ENCODE data around the gene CREB5. TPM values are rescaled to one million over a fixed set of nuclear protein-coding genes. Genes with fewer than 3 reads are reported as not detected.

Gene CREB5
- total and polyA plus RNA-seq, 4 experiments from 2014 or later = not detected

GRCh38 chr7:28762651-28763050, 350.3 kb downstream of the CREB5 start:
- Mint-ChIP-seq H3K27me3 (no peaks in the 10 kb centered on the region), H3K4me1 (no peaks in the 10 kb centered on the region), H3K36me3 (no peaks in the 10 kb centered on the region), H3K9me3 (peaks cover 0 to 2% (median 0%) of the 10 kb centered on the region in 8 donors), H3K27ac (no peak overlapping the region), H3K4me3 (no peak overlapping the region)
- no peak overlapping the region for H3K27ac ChIP-seq (ENCODE audit: low read depth, low read length)
- no peaks in the 10 kb centered on the region for H3K36me3 ChIP-seq (ENCODE audit: insufficient read depth, low read length)
- ChIA-PET POLR2A (ENCODE audit: partially characterized antibody) (no interaction called here), CTCF (ENCODE audit: partially characterized antibody) (no interaction called here)
- H3K27me3 ChIP-seq (ENCODE audit: insufficient read depth, low read length) = no peaks in the 10 kb centered on the region
- H3K9me3 ChIP-seq (ENCODE audit: control insufficient read depth in 1 of 2, low read length in 2 of 2) = no peaks in the 10 kb centered on the region
- no peak for DNase-seq
- no peak overlapping the region for H3K4me3 ChIP-seq (ENCODE audit: low read length in 2 of 2)
- H3K4me1 ChIP-seq (ENCODE audit: insufficient read depth, low read length) = no peaks in the 10 kb centered on the region
- intact Hi-C loops (cut with micrococcal nuclease) = no loop called here

GRCh38 chr7:28766359-28766758, 354.0 kb downstream of the CREB5 start:
- intact Hi-C loops (cut with micrococcal nuclease) = no loop called here
- Mint-ChIP-seq H3K4me3 (no peak overlapping the region), H3K27ac (no peak overlapping the region), H3K9me3 (peaks cover 0 to 5% (median 0%) of the 10 kb centered on the region in 8 donors), H3K27me3 (peaks cover 0 to 2% of the 10 kb centered on the region in 2 donors), H3K4me1 (no peaks in the 10 kb centered on the region), H3K36me3 (no peaks in the 10 kb centered on the region)
- ChIA-PET POLR2A (ENCODE audit: partially characterized antibody) (no interaction called here), CTCF (ENCODE audit: partially characterized antibody) (no interaction called here)
- Histone ChIP-seq H3K36me3 (ENCODE audit: insufficient read depth, low read length) (no peaks in the 10 kb centered on the region), H3K4me1 (ENCODE audit: insufficient read depth, low read length) (no peaks in the 10 kb centered on the region), H3K4me3 (ENCODE audit: low read length in 2 of 2) (no peak overlapping the region), H3K27ac (ENCODE audit: low read depth, low read length) (no peak overlapping the region), H3K27me3 (ENCODE audit: insufficient read depth, low read length) (no peaks in the 10 kb centered on the region), H3K9me3 (ENCODE audit: control insufficient read depth in 1 of 2, low read length in 2 of 2) (no peaks in the 10 kb centered on the region)
- no peak for DNase-seq

GRCh38 chr7:28767356-28767755, 355.0 kb downstream of the CREB5 start:
- no peak overlapping the region for H3K27ac ChIP-seq (ENCODE audit: low read depth, low read length)
- intact Hi-C loops (cut with micrococcal nuclease) = no loop called here
- POLR2A ChIA-PET (ENCODE audit: partially characterized antibody) = no interaction called here
- H3K27ac Mint-ChIP-seq = no peak overlapping the region
- peaks cover 0 to 2% of the 10 kb centered on the region in 2 donors for H3K27me3 Mint-ChIP-seq
- no peaks in the 10 kb centered on the region for H3K4me1 ChIP-seq (ENCODE audit: insufficient read depth, low read length)
- peaks cover 0 to 5% (median 0%) of the 10 kb centered on the region in 8 donors for H3K9me3 Mint-ChIP-seq
- no peak for DNase-seq
- no peaks in the 10 kb centered on the region for H3K36me3 ChIP-seq (ENCODE audit: insufficient read depth, low read length)
- no peak overlapping the region for H3K4me3 ChIP-seq (ENCODE audit: low read length in 2 of 2)
- CTCF ChIA-PET (ENCODE audit: partially characterized antibody) = no interaction called here
- H3K36me3 Mint-ChIP-seq = no peaks in the 10 kb centered on the region
- no peaks in the 10 kb centered on the region for H3K27me3 ChIP-seq (ENCODE audit: insufficient read depth, low read length)
- no peak overlapping the region for H3K4me3 Mint-ChIP-seq
- no peaks in the 10 kb centered on the region for H3K4me1 Mint-ChIP-seq
- H3K9me3 ChIP-seq (ENCODE audit: control insufficient read depth in 1 of 2, low read length in 2 of 2) = no peaks in the 10 kb centered on the region

- ChIA-PET POLR2A (ENCODE audit: partially characterized antibody) (no interaction called here), CTCF (ENCODE audit: partially characterized antibody) (no interaction called here)
- H3K4me3 Mint-ChIP-seq = no peak overlapping the region
- H3K36me3 Mint-ChIP-seq = no peaks in the 10 kb centered on the region
- H3K4me1 Mint-ChIP-seq = no peaks in the 10 kb centered on the region
- Histone ChIP-seq H3K4me3 (ENCODE audit: low read length in 2 of 2) (no peak overlapping the region), H3K27ac (ENCODE audit: low read depth, low read length) (no peak overlapping the region), H3K27me3 (ENCODE audit: insufficient read depth, low read length) (no peaks in the 10 kb centered on the region), H3K4me1 (ENCODE audit: insufficient read depth, low read length) (no peaks in the 10 kb centered on the region), H3K36me3 (ENCODE audit: insufficient read depth, low read length) (no peaks in the 10 kb centered on the region), H3K9me3 (ENCODE audit: control insufficient read depth in 1 of 2, low read length in 2 of 2) (no peaks in the 10 kb centered on the region)
- H3K27ac Mint-ChIP-seq = no peak overlapping the region
- H3K27me3 Mint-ChIP-seq = peaks cover 0 to 2% of the 10 kb centered on the region in 2 donors
- no peak for DNase-seq
- intact Hi-C loops (cut with micrococcal nuclease) = no loop called here
- H3K9me3 Mint-ChIP-seq = peaks cover 0 to 5% (median 0%) of the 10 kb centered on the region in 8 donors
These were observed 356.3 kb downstream of the CREB5 start for GRCh38 chr7:28768577-28769147.

- Histone ChIP-seq H3K36me3 (ENCODE audit: insufficient read depth, low read length) (no peaks in the 10 kb centered on the region), H3K27ac (ENCODE audit: low read depth, low read length) (no peak overlapping the region), H3K27me3 (ENCODE audit: insufficient read depth, low read length) (no peaks in the 10 kb centered on the region), H3K4me1 (ENCODE audit: insufficient read depth, low read length) (no peaks in the 10 kb centered on the region), H3K9me3 (ENCODE audit: control insufficient read depth in 1 of 2, low read length in 2 of 2) (no peaks in the 10 kb centered on the region), H3K4me3 (ENCODE audit: low read length in 2 of 2) (no peak overlapping the region)
- CTCF ChIA-PET (ENCODE audit: partially characterized antibody) = no interaction called here
- Mint-ChIP-seq H3K9me3 (peaks cover 0 to 3% (median 0%) of the 10 kb centered on the region in 8 donors), H3K27me3 (peaks cover 0 to 6% of the 10 kb centered on the region in 2 donors), H3K27ac (no peak overlapping the region), H3K4me3 (no peak overlapping the region), H3K36me3 (no peaks in the 10 kb centered on the region), H3K4me1 (no peaks in the 10 kb centered on the region)
- intact Hi-C loops (cut with micrococcal nuclease) = no loop called here
- POLR2A ChIA-PET (ENCODE audit: partially characterized antibody) = no interaction called here
- DNase-seq = no peak
These were observed 359.7 kb downstream of the CREB5 start for GRCh38 chr7:28771906-28772622.

- Histone ChIP-seq H3K27ac (ENCODE audit: low read depth, low read length) (no peak overlapping the region), H3K4me3 (ENCODE audit: low read length in 2 of 2) (no peak overlapping the region), H3K27me3 (ENCODE audit: insufficient read depth, low read length) (no peaks in the 10 kb centered on the region), H3K36me3 (ENCODE audit: insufficient read depth, low read length) (no peaks in the 10 kb centered on the region), H3K4me1 (ENCODE audit: insufficient read depth, low read length) (no peaks in the 10 kb centered on the region), H3K9me3 (ENCODE audit: control insufficient read depth in 1 of 2, low read length in 2 of 2) (no peaks in the 10 kb centered on the region)
- Mint-ChIP-seq H3K36me3 (no peaks in the 10 kb centered on the region), H3K4me3 (no peak overlapping the region), H3K9me3 (peaks cover 0 to 2% (median 0%) of the 10 kb centered on the region in 8 donors), H3K27me3 (peaks cover 0 to 4% of the 10 kb centered on the region in 2 donors), H3K4me1 (no peaks in the 10 kb centered on the region), H3K27ac (no peak overlapping the region)
- no peak for DNase-seq
- ChIA-PET POLR2A (ENCODE audit: partially characterized antibody) (no interaction called here), CTCF (ENCODE audit: partially characterized antibody) (interaction anchor here (0.6 kb wide), 1 partner anchor 206 kb away, joined by 3 read pairs; no protein-coding TSS in a partner anchor)
- intact Hi-C loops (cut with micrococcal nuclease) = no loop called here
These were observed 361.3 kb downstream of the CREB5 start for GRCh38 chr7:28773423-28774145.

GRCh38 chr7:28774261-28774988, 362.1 kb downstream of the CREB5 start:
- H3K27me3 ChIP-seq (ENCODE audit: insufficient read depth, low read length) = no peaks in the 10 kb centered on the region
- CTCF ChIA-PET (ENCODE audit: partially characterized antibody) = no interaction called here
- intact Hi-C loops (cut with micrococcal nuclease) = no loop called here
- no peak overlapping the region for H3K4me3 Mint-ChIP-seq
- H3K4me3 ChIP-seq (ENCODE audit: low read length in 2 of 2) = no peak overlapping the region
- no peaks in the 10 kb centered on the region for H3K4me1 Mint-ChIP-seq
- H3K4me1 ChIP-seq (ENCODE audit: insufficient read depth, low read length) = no peaks in the 10 kb centered on the region
- DNase-seq = no peak
- POLR2A ChIA-PET (ENCODE audit: partially characterized antibody) = no interaction called here
- peaks cover 0 to 4% of the 10 kb centered on the region in 2 donors for H3K27me3 Mint-ChIP-seq
- no peaks in the 10 kb centered on the region for H3K36me3 Mint-ChIP-seq
- no peaks in the 10 kb centered on the region for H3K36me3 ChIP-seq (ENCODE audit: insufficient read depth, low read length)
- no peak overlapping the region for H3K27ac ChIP-seq (ENCODE audit: low read depth, low read length)
- H3K27ac Mint-ChIP-seq = no peak overlapping the region
- H3K9me3 ChIP-seq (ENCODE audit: control insufficient read depth in 1 of 2, low read length in 2 of 2) = no peaks in the 10 kb centered on the region
- H3K9me3 Mint-ChIP-seq = peaks cover 0 to 2% (median 0%) of the 10 kb centered on the region in 8 donors

Data from CD4-positive, alpha-beta memory T cell (primary cell).